Ascending aorta (tissue), 2 donors: Measurements from ENCODE around the gene HEBP1. TPM values are rescaled to one million over a fixed set of nuclear protein-coding genes. Genes with fewer than 3 reads are reported as not detected.

Source experiments
- DNase-seq, 2 donors: peaks; one replicate each; pipeline ENCODE4 v3.0.0-alpha.2; 2019; ENCODE audit warnings: low spot score in 2 of 2
- H3K27ac ChIP-seq, 2 donors: fragments of 200-600 bp; sonication (generic); one replicate each; pipeline ENCODE4 v1.5.1; 2016 to 2017; ENCODE audit warnings: mild to moderate bottlenecking in 1 of 2
- H3K27me3 ChIP-seq: fragments of 200-600 bp; sonication (generic); one replicate; pipeline ENCODE4 v1.5.1; 2017
- H3K36me3 ChIP-seq, 2 donors: fragments of 200-600 bp; sonication (generic); one replicate each; pipeline ENCODE4 v1.5.1; 2016
- H3K4me1 ChIP-seq, 2 donors: fragments of 200-600 bp; sonication (generic); one replicate each; pipeline ENCODE4 v1.5.1; 2016 to 2017; ENCODE audit warnings: mild to moderate bottlenecking in 1 of 2
- H3K4me3 ChIP-seq, 2 donors: fragments of 200-600 bp; sonication (generic); one replicate each; pipeline ENCODE4 v1.5.1; 2016 to 2017; ENCODE audit warnings: mild to moderate bottlenecking in 1 of 2
- H3K9me3 ChIP-seq, 2 donors: fragments of 200-600 bp; sonication (generic); one replicate each; pipeline ENCODE4 v1.5.1; 2016
- intact Hi-C: fragments of 100-400 bp; cut with DNase I; formaldehyde crosslinking; loops from one replicate; pipeline ENCODE4 v1.15.1; 2023
- total RNA-seq: library from RNA; depleted of rRNA; stranded (reverse); fragments of >200 nt; gene quantifications from one replicate; pipeline ENCODE4 v1.1.0, GENCODE V29; 2016
- TF ChIP-seq, protein P1 (sequence below), 3 experiments: fragments of 200-600 bp in 2 of 3; fragments of 450-650 bp in 1 of 3; sonication (generic) in 2 of 3; IDR thresholded peaks; one replicate each; pipeline ENCODE4 v1.5.1; 2016 to 2019; ENCODE audit warnings: antibody characterized with exemption in 3 of 3, mild to moderate bottlenecking in 1 of 3, moderate library complexity in 1 of 3

The HEBP1 gene
- total RNA-seq, 1 donor from 2014 or later = 56.6 TPM

GRCh38 chr12:12986775-12987331 is 13.2 kb downstream of the HEBP1 start:
- no peaks in the 10 kb centered on the region for H3K4me1 ChIP-seq
- intact Hi-C loops = no loop called here
- no peak overlapping the region for H3K4me3 ChIP-seq
- TF ChIP-seq, protein P1, sequence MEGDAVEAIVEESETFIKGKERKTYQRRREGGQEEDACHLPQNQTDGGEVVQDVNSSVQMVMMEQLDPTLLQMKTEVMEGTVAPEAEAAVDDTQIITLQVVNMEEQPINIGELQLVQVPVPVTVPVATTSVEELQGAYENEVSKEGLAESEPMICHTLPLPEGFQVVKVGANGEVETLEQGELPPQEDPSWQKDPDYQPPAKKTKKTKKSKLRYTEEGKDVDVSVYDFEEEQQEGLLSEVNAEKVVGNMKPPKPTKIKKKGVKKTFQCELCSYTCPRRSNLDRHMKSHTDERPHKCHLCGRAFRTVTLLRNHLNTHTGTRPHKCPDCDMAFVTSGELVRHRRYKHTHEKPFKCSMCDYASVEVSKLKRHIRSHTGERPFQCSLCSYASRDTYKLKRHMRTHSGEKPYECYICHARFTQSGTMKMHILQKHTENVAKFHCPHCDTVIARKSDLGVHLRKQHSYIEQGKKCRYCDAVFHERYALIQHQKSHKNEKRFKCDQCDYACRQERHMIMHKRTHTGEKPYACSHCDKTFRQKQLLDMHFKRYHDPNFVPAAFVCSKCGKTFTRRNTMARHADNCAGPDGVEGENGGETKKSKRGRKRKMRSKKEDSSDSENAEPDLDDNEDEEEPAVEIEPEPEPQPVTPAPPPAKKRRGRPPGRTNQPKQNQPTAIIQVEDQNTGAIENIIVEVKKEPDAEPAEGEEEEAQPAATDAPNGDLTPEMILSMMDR (IDR thresholded peaks at IDR 0.05) = no peak
- H3K27me3 ChIP-seq = no peaks in the 10 kb centered on the region
- H3K27ac ChIP-seq = no peak overlapping the region
- DNase-seq = no peak
- H3K9me3 ChIP-seq = no peaks in the 10 kb centered on the region
- peaks cover 23 to 43% of the 10 kb centered on the region in 2 donors for H3K36me3 ChIP-seq

DNA sequence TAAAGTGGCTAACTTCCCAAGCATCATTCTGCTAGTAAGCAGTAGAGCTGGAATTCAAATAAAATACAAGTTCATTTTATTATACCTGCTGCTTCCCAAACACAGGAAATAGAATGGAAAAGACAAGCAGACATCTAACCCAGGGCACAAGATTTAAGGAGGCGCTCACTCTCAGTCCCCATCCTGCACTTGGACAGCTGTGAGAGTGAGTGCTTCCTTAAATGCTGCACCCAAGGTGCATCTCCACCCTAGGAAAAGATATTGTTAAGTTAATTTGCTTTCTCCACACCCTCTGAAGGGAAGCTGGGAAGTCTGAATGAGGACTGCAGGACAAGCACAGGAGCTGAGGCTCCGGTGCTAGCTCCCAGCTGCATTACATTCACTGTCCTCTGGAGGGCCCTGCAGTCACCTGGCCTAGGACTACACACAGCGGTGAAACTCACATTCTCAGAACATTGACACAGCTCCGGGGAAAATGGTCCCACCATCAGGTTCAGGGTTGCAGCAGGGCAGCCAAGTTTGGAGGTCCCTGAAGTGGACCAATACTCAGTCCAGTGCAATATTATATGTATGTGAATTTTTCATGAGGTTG is 14.2 kb downstream of the HEBP1 start:
- H3K36me3 ChIP-seq = peaks cover 23 to 43% of the 10 kb centered on the region in 2 donors
- DNase-seq = no peak
- TF ChIP-seq, protein P1 (IDR thresholded peaks at IDR 0.05) = peak in 2 of 3 experiments; percentile 42 to 48
- intact Hi-C loops = no loop called here
- H3K27ac ChIP-seq = no peak overlapping the region
- H3K4me1 ChIP-seq = no peaks in the 10 kb centered on the region
- no peak overlapping the region for H3K4me3 ChIP-seq
- H3K27me3 ChIP-seq = no peaks in the 10 kb centered on the region
- no peaks in the 10 kb centered on the region for H3K9me3 ChIP-seq

DNA sequence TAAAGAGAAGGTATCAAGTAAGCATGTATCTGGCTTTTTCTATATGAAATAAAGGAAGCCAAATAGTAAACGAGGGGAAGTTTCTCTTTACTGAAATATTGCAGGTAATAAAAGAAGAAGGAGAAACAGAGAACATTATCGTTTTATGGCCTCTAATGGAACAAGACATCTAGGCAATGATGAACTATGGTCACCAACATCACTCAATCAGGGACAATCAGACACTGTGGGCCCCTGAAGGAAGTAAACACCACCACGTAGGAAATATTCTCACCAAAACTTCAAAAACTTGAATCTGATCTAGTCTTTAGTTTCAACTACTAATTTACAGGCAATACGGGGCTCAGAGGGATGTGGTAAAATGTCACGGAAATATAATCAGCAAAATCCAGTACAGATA is 15.9 kb downstream of the HEBP1 start:
- no peaks in the 10 kb centered on the region for H3K9me3 ChIP-seq
- peaks cover 0 to 16% of the 10 kb centered on the region in 2 donors for H3K4me1 ChIP-seq
- H3K27ac ChIP-seq = no peak overlapping the region
- intact Hi-C loops = loop anchor here (5.0 kb wide), 1 partner anchor 197 kb away; the partner anchor contains the start of gene APOLD1
- H3K27me3 ChIP-seq = no peaks in the 10 kb centered on the region
- H3K36me3 ChIP-seq = peaks cover 26 to 45% of the 10 kb centered on the region in 2 donors
- TF ChIP-seq, protein P1 (IDR thresholded peaks at IDR 0.05) = no peak
- no peak overlapping the region for H3K4me3 ChIP-seq
- no peak for DNase-seq

- TF ChIP-seq, protein P1 (IDR thresholded peaks at IDR 0.05) = peak; percentile 49 to 72 (median 56)
- DNase-seq = no peak
- H3K36me3 ChIP-seq = peaks cover 28 to 39% of the 10 kb centered on the region in 2 donors
- intact Hi-C loops = loop anchor here (1.0 to 5.0 kb wide), 3 partner anchors 67 to 196 kb away; partner anchors contain the start of gene APOLD1
- no peaks in the 10 kb centered on the region for H3K27me3 ChIP-seq
- peaks cover 0 to 18% of the 10 kb centered on the region in 2 donors for H3K4me1 ChIP-seq
- no peak overlapping the region for H3K27ac ChIP-seq
- H3K4me3 ChIP-seq = no peak overlapping the region
- H3K9me3 ChIP-seq = no peaks in the 10 kb centered on the region
Observed at GRCh38 chr12:12983420-12984035, 16.5 kb downstream of the HEBP1 start.

DNA sequence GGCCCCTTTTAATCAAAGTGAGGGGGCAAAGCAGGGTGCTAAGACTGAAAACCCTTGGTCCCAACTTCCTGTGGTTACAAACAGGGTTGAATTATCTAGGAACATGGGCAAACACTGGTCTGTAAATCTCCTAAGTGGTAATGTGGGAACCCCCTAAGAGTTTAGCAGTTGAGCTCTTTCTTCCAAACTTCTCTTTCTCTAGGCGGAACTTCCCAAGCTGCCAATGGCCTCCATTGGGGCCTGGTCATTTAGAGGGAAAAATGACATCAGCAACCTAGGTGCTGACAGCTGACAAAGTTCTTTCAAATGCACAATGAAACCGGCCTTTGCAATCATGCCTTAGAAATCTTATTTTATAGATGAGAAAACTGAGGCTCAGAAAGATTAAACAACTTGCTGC is 17.7 kb downstream of the HEBP1 start:
- Histone ChIP-seq H3K4me3 (no peak overlapping the region), H3K9me3 (no peaks in the 10 kb centered on the region), H3K36me3 (peaks cover 22 to 30% of the 10 kb centered on the region in 2 donors), H3K27me3 (no peaks in the 10 kb centered on the region), H3K27ac (no peak overlapping the region), H3K4me1 (peaks cover 0 to 18% of the 10 kb centered on the region in 2 donors)
- TF ChIP-seq, protein P1 (IDR thresholded peaks at IDR 0.05) = no peak
- DNase-seq = no peak
- intact Hi-C loops = loop anchor here (5.0 kb wide), 1 partner anchor 195 kb away; the partner anchor contains the start of gene APOLD1
